GM06990 (cell line): ENCODE data around the gene CYRIA.

Experiments used
- DNase-seq: peaks from one replicate; pipeline ENCODE4 v3.0.0-alpha.2; 2011; ENCODE audit not compliant: insufficient read length; ENCODE audit errors: extremely low read depth
- H3K27me3 ChIP-seq: replicated peaks from 2 replicates; pipeline ENCODE4 v1.6.0; 2011; ENCODE audit warnings: low read length; ENCODE audit not compliant: control insufficient read depth, insufficient read depth
- H3K36me3 ChIP-seq: 2 replicates; pipeline ENCODE4 v1.5.1; 2011; ENCODE audit warnings: low read length; ENCODE audit not compliant: control insufficient read depth, insufficient read depth
- H3K4me3 ChIP-seq: replicated peaks from 2 replicates; pipeline ENCODE4 v1.5.1; 2011; ENCODE audit warnings: low read depth, mild to moderate bottlenecking, control low read depth, low read length
- TF ChIP-seq, protein P1 (sequence below): IDR thresholded peaks from 2 replicates; pipeline ENCODE4 v1.5.1; 2011; ENCODE audit warnings: low read length, control low read depth, mild to moderate bottlenecking, inconsistent platforms; ENCODE audit not compliant: insufficient read depth, poor library complexity, severe bottlenecking

The CYRIA gene

DNA sequence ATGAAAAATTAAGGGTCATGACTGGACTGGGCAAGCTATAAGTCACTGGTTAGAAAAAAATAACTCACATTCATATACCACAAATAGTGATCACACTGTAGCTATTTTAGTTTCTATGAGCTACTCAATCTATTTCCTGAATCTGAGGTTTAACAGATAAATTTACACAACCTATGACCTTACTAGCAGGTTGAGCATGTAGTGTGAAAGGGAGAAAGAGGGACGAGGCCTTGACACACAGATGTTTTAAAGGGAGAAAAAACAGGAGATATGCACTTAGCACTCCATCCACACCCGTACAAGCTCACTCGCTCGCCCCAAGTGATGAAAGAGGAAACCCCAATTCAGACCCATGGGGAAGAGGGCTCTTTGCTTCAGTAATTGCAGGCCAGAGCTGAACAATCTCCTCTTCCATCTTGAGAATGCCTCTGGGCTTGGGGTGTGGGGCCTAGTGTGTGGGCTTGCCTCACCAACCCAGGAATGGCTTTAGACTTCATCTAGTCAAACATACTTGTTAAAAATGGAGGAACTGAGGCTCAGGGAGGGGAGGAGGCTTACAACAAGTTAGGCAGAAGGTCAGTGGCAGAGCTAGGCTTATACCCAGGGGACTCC is 10.7 kb downstream of the CYRIA start:
- TF ChIP-seq, protein P1, sequence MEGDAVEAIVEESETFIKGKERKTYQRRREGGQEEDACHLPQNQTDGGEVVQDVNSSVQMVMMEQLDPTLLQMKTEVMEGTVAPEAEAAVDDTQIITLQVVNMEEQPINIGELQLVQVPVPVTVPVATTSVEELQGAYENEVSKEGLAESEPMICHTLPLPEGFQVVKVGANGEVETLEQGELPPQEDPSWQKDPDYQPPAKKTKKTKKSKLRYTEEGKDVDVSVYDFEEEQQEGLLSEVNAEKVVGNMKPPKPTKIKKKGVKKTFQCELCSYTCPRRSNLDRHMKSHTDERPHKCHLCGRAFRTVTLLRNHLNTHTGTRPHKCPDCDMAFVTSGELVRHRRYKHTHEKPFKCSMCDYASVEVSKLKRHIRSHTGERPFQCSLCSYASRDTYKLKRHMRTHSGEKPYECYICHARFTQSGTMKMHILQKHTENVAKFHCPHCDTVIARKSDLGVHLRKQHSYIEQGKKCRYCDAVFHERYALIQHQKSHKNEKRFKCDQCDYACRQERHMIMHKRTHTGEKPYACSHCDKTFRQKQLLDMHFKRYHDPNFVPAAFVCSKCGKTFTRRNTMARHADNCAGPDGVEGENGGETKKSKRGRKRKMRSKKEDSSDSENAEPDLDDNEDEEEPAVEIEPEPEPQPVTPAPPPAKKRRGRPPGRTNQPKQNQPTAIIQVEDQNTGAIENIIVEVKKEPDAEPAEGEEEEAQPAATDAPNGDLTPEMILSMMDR = no peak
- peak; percentile 46 for DNase-seq
- Histone ChIP-seq H3K4me3 (no peak overlapping the region), H3K27me3 (no peaks in the 10 kb centered on the region), H3K36me3 (no peaks in the 10 kb centered on the region)

DNA sequence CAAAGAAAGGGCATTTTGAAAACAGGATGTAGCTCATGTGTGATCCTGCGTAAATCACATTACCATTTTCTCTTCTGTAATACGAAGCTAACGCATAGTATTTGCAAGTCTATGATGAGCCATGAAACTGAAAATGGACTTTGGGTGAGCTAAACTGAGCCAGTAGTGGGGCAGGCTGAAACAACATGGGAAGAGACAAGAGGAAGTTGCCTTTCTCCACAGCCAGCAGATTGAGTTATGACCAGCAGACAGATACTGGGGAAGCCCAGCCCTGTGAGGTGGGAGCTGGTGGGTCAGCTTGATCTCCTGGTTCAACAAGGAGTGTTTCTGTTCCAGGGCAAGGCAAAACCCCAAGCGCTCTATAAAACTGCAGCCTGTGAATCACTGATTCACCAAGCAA is 11.8 kb downstream of the CYRIA start:
- Histone ChIP-seq H3K36me3 (no peaks in the 10 kb centered on the region), H3K27me3 (no peaks in the 10 kb centered on the region), H3K4me3 (no peak overlapping the region)
- DNase-seq = peak; percentile 59
- TF ChIP-seq, protein P1 = no peak

DNA sequence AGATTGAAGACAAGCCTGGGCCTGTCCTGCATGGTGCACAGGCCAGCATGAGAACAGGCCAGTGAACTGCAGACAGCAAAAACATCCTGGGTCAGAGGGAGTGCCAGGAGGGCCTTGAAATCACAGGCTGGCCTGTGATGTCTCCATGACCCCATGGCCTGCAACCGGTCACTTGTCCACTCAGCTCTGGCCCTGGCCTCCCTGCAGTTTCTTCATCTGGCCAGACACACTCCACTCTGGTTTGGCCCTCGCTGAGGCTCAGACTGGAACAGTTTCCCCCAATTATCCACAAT is 12.6 kb downstream of the CYRIA start:
- Histone ChIP-seq H3K27me3 (no peaks in the 10 kb centered on the region), H3K36me3 (no peaks in the 10 kb centered on the region), H3K4me3 (no peak overlapping the region)
- TF ChIP-seq, protein P1 = no peak
- DNase-seq = no peak

DNA sequence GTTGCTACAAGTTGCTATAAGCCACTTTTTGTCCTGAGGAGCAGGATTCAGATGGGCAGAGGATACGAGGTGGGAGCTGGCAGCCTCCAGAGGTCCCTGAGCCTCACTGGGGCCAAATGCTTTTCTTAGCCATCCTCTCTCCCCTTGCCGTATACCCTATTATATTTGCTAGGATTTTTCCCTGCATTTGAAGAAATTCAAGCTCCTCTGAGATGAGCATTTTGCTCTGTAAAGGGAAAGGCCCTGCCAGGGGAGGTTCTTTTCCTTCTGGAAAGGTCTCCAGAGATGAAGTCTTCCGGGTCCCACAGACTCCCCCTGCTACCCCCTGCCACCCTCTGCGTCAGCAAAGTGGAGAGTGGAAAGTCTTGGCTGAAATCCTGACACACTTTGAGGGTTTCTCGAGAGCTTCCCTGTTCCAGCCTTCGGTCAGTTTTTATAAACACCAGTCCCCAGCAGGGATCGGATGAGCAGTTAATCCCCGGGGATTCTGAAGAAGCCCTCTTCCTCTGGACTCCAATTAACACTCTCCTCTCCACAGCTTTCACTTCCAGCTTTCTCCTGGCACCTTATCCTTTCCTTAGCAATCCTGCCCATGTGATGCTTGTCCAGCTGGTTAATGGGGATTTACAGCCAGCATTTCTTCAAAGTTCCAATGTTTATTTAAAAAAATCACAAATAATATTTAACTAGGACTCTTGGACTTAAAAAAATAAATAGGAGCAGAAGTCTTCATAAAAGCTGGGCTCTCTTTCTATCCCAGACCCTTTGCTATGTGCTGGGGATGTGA is 13.1 kb downstream of the CYRIA start:
- no peak for DNase-seq
- no peaks in the 10 kb centered on the region for H3K36me3 ChIP-seq
- TF ChIP-seq, protein P1 = no peak
- H3K4me3 ChIP-seq = no peak overlapping the region
- H3K27me3 ChIP-seq = no peaks in the 10 kb centered on the region

DNA sequence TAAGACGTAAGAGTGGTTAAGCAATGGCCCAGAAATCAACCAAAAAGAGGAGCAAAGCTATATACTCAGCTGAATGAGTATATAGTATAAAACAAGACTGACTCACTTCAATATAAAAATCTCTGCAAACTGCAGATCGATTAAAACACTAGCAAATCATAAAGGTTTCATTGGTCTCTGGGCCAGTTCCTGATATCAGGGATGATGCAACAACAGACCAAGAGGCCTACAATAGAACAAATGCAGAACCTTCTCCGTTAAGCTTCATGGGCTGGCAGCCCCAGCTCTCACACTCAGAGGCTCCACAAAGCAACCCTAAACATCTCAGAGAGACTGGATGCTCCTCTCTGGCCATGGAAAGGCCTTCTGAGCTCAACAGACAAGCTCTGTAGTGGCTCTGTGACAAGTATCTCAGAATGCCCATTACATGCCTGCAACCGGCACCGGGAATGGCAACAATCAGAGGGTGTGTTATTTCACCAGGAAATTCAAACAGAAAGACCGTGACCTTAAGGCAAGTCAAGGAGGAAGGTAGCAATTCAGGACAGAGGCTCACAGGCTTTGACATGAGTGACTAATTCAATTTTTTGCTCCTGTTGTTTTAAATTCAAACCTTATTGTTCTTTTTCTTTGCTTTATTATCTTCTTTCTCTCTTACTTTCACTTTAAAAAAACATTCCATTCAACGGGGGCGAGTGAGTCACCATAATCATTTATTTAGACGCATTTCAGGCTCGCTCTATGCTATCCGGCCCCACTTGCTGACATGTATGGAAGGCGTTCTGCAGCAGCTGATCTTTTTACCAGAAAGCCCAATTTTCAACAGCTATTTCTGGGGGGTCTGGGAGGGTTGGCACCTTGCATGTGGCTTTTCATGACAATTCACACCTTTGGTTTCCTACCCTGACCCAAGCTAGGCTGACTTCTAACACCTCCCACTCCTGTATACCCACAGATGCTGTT is 15.1 kb downstream of the CYRIA start:
- no peaks in the 10 kb centered on the region for H3K27me3 ChIP-seq
- DNase-seq = no peak
- no peaks in the 10 kb centered on the region for H3K36me3 ChIP-seq
- TF ChIP-seq, protein P1 = no peak
- H3K4me3 ChIP-seq = no peak overlapping the region
